Daoy (cell line): ENCODE data around the gene UTP3. TPM values are rescaled to one million over a fixed set of nuclear protein-coding genes. Genes with fewer than 3 reads are reported as not detected.
"Not testable (repeated sequence)": the region's sequence is repeated elsewhere in the genome, so short reads cannot be mapped to it uniquely, and the experiment has no call there.

Source experiments
- DNase-seq: peaks from one replicate; pipeline ENCODE4 v3.0.0-alpha.2; 2015; ENCODE audit warnings: low read depth
- total RNA-seq: library from RNA; depleted of rRNA; stranded (reverse); fragments of >200 nt; shearing (Covaris generic); gene quantifications from 2 replicates; pipeline ENCODE4 v1.2.3, GENCODE V29; 2014

The UTP3 gene
- total RNA-seq, 1 experiment from 2014 or later: 15.7 TPM

- no peak for DNase-seq
These were observed 26.0 kb downstream of the UTP3 start for GRCh38 chr4:70714079-70714887.

DNA sequence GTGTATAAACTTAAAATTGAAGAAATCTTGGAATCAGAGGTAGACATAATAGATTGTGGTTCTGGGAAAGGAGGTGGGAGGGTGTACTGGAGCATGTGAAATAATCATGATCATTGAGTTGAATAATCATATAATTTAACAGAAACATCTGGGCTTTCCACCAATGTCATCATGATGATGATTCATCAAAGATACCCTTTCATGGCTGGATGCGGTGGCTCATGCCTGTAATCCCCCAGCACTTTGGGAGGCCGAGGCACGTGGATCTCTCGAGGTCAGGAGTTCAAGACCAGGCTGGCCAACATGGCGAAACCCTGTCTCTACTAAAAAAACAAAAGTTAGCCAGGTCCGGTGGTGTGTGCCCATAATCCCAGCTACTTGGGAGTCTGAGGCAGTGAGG, 26.8 kb downstream of the UTP3 start:
- peak; percentile 19 for DNase-seq

DNA sequence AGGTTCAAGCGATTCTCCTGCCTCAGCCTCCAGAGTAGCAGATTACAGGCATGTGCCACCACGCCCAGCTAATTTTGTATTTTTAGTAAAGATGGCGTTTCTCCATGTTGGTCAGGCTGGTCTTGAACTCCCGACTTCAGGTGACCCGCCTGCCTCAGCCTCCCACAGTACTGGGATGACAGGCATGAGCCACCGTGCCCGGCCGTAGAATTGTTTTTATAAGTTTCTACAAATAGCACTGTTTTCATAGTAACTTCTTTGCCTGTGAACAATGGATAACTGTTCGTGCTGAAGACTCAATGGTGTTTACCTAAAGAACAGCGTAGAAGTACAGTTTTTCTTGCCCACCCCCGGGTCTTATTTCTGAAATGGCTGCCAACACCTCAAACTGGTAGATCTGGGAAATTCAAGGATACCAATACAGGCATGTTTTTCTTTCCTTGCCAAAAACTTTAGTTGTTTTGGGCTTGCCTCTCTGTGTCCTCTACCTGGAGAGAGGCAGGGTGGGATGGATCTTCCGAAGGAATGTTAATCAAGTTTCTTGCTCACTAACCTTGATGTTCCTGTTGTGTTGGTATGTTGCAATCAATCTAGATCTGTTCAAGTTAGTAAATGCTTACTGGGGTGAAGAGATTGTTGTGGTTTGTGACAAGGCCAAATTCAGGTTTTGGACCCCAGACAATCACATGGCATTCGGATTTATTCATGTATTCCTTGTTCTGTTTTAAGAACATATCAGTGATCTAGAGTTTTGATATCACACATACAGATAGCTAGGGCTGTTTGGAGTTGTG, 30.7 kb downstream of the UTP3 start:
- DNase-seq: no peak

DNA sequence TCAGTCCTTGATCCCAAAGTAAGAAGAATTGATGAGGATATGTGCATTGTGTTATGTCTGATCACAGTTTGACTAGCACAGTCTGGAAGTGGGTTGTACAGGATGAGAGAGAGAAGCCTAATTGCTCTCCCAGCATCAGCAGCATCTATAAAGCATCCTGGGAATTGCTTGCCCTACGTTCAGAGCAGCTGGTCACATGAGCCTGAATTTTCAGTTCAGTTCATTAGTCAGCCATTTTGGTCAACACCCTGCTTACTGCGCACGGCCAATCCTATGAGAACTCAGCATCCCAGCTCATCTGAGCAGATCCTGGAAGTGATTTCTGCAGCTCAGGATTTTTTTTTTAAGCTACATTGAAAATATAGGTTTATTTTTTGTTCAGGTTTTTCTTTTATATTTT, 33.4 kb downstream of the UTP3 start, which contains the start of gene RUFY3:
RUFY3 (plus strand) TSS at position 218 of the 400 bp plus-strand sequence. CDS start 610 bp downstream, outside the sequence.
- peak; percentile 66 for DNase-seq

GRCh38 chr4:70722199-70722791, 34.0 kb downstream of the UTP3 start:
- peak; percentile 51 for DNase-seq

- no peak for DNase-seq
These were observed 36.1 kb downstream of the UTP3 start for GRCh38 chr4:70724463-70724862.

GRCh38 chr4:70725633-70726032, 37.3 kb downstream of the UTP3 start:
- DNase-seq: no peak

GRCh38 chr4:70726515-70726914, 38.2 kb downstream of the UTP3 start:
- DNase-seq: not testable (repeated sequence)

DNA sequence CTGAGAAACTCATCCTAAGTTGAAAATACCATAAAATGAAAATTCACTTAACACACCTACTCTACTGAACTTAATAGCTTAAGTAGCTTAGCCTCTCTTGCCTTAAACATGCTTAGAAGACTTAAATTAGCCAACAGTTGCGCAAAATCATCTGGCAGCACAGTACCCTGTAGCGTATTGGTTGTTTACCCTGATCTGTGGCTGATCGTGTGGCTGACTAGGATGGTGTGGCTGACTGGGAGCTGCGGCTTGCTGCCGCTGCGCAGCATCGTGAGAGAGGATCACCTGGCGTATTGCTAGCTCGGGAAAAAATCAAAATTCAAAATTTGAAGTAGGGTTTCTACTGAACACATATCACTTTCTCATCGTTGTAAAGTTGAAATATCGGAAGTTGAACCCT, 39.8 kb downstream of the UTP3 start:
- DNase-seq: no peak

GRCh38 chr4:70732878-70733277, 44.5 kb downstream of the UTP3 start:
- not testable (repeated sequence) for DNase-seq

DNA sequence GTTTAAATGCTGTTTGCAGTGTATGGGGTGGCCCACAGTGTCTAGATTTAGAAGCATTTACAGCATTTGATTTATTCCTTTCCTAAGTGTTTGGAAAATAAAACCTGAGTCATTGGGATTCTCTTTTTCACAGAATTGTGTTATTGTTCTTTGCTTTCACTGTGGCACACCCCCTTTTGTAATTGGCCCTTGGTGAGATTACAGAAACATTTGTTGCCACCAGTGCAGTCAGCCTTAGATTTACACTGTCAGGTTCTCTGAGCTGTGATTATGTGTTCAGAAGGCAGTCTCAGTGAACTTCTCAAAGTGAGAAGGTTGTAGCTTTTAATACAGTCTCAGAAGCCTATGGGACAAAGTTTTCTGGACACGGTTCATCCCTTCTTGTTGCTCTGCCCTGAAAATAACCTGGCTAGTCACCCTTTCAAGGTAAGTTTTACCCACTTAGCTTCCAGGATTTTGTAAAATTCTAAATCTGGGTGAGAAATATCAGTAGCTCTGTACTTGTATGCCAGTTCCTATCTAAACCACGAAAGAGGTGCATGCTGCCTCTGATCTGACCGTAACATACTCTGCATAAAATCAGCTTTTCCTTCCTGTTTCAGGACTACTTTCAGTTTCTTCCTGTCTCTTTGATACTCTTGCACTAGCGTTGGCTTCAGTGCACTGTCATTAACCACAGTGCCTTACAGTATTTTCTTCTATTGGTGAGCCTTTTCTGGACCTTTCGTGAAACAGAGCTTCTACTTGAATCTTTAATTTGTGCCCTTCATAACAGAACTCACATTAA, 46.0 kb downstream of the UTP3 start:
- peak; percentile 13 for DNase-seq

DNA sequence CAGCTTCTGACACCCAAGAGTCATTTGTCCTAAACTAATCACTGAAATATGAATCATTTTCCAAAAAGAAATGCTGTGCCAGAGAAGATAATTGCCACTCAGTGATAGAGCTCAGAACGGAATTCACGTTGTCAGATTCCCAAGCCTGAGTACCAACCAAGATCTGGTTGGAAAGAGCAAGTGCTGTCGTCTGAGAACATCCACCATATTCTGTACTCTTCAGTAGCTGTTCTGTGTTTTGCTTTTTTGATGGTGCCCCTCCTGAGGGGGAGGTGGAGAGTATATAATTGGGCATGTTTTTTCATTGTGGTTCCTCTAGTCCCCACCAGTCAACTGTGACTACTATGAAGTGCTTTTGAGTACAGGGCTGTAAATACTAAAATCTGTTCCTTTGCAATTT, 46.6 kb downstream of the UTP3 start:
- DNase-seq: no peak

DNA sequence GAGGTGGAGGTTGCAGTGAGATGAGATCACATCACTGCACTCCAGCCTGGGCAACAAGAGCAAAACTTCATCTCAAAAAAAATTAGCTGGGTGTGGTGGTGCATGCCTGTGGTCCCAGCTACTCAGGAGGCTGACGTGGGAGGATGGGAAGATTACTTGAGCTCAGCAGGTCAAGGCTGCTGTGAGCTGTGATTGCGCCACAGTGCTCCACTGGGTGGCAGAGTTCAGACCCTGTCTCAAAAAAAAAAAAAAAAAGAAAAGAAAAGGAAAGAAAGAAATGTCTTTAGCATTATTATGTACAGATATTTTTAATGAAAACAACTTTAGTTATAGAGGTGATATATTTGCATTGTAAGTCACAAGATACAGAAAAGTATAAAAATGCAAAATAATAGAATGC, 47.6 kb downstream of the UTP3 start:
- peak; percentile 54 for DNase-seq

- no peak for DNase-seq
These were observed 48.7 kb downstream of the UTP3 start for GRCh38 chr4:70737006-70737405.

GRCh38 chr4:70737409-70737808, 49.1 kb downstream of the UTP3 start:
- no peak for DNase-seq

DNA sequence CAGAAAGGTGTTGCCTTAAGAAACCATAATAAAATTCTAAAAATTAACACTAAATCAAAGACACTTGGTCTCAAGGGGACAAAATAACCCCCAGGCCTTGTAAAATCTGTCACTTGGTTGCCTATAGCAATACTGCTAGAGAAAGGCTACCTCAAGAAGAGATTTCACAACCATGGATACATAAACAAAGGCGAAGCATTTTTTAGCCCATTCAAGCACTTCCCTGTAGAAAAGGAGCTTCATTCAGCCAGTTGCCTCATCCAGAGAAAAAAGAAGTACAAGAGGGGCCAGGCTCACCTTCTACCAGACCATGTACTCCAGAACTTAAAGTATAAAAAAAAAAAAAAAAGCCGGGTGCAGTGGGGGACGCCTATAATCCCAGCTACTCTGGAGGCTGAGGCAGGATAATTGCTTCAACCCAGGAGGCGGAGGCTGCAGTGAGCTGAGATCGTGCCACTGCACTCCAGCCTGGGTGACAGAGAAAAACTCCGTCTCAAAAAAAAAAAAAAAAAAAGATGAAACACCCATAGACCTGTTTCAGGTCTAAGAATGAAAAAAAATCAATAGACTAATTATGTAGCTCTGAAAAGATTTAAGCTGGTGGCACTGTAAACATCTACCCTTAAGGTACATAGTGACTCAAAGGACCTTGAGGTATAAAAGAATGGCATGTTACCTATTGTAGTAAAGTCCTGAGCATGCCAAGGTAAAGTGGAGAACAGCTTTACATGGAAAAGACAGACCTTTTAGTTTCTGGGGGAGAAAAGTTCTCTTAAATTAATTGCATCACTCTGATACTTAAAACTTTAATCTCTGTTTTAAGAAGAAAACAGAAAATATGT, 51.4 kb downstream of the UTP3 start:
- no peak for DNase-seq
